A673 (cell line): ENCODE measurements around the gene B3GALNT1.

Experiments used
- CTCF ChIP-seq: fragments of 300-800, 200-600 bp; sonication (generic); conservative IDR thresholded peaks from 2 replicates; pipeline ENCODE4 v1.5.1; 2017; ENCODE audit warnings: low read depth, mild to moderate bottlenecking, antibody characterized with exemption, low read length, moderate library complexity, mixed read lengths
- EZH2 ChIP-seq: fragments of 200-600 bp; sonication (generic); IDR thresholded peaks from 2 replicates; pipeline ENCODE4 v1.6.1; 2017; ENCODE audit warnings: borderline replicate concordance, low read depth, mild to moderate bottlenecking, mixed read lengths, antibody characterized with exemption, low read length; ENCODE audit not compliant: poor library complexity, severe bottlenecking

- TF ChIP-seq CTCF (no peak), EZH2 (no peak)
Observed at GRCh38 chr3:161100994-161101393, 4.2 kb downstream of the B3GALNT1 start.
